ENCODE measurements around the gene PIGO. TPM values are rescaled to one million over a fixed set of nuclear protein-coding genes. Genes with fewer than 3 reads are reported as not detected.

The PIGO gene
- total RNA-seq (2022; extraction: Qiagen RNA extraction; ENCODE audit: low read depth): 41.0 to 59.8 TPM (median 50.6 TPM) in 5 replicates

DNA sequence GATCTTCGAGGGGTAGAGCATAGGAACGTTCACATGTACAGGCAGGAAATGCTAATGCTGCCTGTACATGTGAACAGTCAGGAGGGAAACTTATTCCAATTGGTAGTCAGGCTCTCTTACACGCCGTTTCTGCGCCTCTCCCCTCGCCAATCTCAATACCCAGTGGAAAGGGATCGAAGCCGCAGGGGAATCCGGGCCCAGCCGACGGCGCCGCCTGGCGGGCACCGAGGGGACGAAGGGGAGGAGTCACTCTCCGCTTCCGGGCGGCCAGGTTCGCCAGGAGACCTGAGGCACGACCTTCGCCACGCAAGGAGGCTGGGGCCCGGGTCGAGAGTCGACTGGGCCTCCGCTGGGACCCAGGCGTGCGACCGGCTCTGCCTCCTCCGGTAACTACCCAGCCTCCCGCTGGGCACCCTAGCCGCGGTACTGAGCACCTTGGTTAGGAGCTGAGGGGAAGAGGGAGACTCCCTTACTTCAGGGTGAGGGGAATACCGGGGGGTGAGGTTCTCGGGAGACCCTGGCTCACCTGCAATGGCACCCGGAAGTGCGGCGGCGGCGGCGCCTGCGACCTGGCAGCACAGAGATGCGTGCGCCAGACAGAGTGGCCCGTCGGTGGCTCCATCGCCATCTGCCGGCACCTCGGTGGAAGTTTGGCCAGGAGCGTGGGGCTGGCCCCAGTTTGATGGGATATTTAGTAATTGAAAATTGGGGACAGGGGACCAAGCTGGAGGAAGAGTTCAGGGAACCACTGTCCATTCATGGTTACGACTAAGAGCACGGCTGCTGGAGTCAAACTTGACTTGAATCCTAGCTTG, at the start of gene PIGO:
Gene PIGO (minus strand): TSS at position 557 of the 815 bp plus-strand sequence. CDS start 1,026 bp downstream, outside the sequence.

DNA sequence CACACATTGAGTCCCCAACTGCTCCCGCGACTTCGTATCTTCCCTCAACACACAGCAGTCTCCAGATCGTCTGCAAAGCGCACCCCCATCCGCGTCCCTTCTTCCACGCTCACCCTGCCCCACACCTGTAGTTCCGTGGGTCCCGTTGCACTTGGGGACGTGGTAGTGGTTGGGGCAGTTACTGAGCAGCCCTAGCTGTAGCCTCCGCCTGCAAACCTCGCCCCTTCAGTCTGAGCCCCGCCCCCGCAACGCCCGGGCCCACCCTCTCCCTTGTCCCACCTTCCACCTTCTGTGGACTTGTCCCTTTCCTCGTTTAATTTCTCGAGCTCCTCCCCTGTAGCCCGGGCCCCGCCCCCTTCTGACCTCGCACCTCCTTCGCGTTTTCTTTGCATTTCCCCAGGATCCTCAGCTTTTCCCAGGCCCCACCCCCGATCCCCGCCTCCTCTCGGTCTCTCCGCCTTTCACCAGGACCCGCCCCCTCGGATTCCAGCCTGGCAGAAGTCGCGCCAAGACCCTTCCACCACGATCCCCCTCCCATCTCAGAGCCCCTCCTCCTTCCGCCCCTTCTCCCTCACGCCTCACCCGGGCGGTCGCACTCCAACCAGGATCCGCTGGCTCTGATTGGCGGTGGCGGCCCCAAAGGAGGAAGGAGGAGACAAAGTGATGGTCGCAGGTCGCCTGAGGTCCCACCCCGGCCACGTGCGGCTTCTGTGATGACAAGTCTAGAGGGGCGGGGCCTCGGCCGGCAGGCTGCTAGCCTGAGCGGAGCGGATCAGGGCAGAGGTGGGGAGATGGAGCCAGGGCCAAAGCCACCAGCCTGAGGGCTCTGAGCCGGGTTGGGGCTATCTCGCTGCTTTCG, 19.5 kb upstream of the PIGO start, which contains the start of gene ATOSB:
Gene ATOSB (minus strand): TSS at position 183 of the 859 bp plus-strand sequence. CDS start 7,588 bp downstream, outside the sequence.

GRCh38 chr9:35102769-35103659, 6.6 kb upstream of the PIGO start, which contains the start of gene STOML2:
TSS of gene STOML2 (minus strand) at chr9:35103131. CDS start at chr9:35103094, 37 bp downstream.

GRCh38 chr9:35079426-35080341, 16.7 kb downstream of the PIGO start, which contains the start of gene FANCG:
TSS of gene FANCG (minus strand) at chr9:35079942. CDS start at chr9:35079524, 418 bp downstream.

DNA sequence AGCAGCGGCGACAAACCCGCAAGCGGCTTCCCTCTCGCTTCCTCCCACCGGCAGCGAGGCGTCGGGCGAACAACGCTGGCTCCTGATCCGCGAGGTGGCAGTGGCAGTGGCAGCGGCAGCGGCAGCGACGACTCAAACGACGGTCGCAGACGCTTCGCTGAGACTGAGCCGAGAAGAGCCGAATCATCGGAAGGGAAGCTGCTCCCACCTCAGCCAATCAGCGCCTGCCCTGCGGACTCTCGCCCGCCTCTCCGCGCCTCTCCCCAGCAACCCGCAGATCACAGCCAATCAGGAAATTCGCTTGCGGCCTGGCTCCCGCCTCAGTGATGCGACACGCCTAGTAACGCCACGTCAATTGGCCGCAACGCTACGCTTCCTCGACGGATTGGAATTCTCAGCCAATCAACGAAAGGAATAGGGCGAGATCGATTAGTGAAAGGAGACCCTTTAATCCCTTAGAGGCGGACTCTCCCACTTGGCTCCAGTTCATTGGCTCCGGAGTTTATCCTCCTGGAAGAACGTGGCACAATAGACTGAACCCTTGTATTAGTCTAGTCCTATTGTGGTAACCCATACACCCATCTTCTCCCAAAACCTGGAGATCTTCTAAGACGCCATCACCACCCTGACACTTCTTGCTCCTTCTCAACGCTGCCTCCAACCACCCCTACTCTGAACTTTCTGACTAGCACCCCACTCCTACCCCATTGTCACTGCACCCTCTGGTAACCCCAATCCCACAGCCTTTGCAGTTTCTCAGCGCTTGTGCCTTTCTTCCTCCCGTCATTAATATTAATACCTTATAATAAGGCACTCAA, 23.7 kb downstream of the PIGO start, which contains the start of gene VCP:
Gene VCP (minus strand): TSS at position 165 of the 818 bp plus-strand sequence. CDS start 272 bp downstream, outside the sequence.

Other genes starting within 250 kb of the PIGO start
- 0.07 to 0.29 TPM (median 0.16 TPM) in 5 replicates for gene PHF24, start 138.3 kb downstream of the PIGO start, total RNA-seq (2022; extraction: Qiagen RNA extraction; ENCODE audit: low read depth)
- gene DNAJB5, start 106.8 kb downstream of the PIGO start, total RNA-seq (2022; extraction: Qiagen RNA extraction; ENCODE audit: low read depth): 7.7 to 9.8 TPM (median 9.6 TPM) in 5 replicates
- 266 to 301 TPM (median 280 TPM) in 5 replicates for gene VCP, start 24.0 kb downstream of the PIGO start, total RNA-seq (2022; extraction: Qiagen RNA extraction; ENCODE audit: low read depth)
- gene FANCG, start 16.6 kb downstream of the PIGO start, total RNA-seq (2022; extraction: Qiagen RNA extraction; ENCODE audit: low read depth): 34.6 to 51.4 TPM (median 50.5 TPM) in 5 replicates
- gene STOML2, start 6.5 kb upstream of the PIGO start, total RNA-seq (2022; extraction: Qiagen RNA extraction; ENCODE audit: low read depth): 226 to 272 TPM (median 253 TPM) in 5 replicates
- 8.1 to 13.4 TPM (median 10.5 TPM) in 5 replicates for gene ATOSB, start 19.3 kb upstream of the PIGO start, total RNA-seq (2022; extraction: Qiagen RNA extraction; ENCODE audit: low read depth)
- gene UNC13B, start 65.4 kb upstream of the PIGO start, total RNA-seq (2022; extraction: Qiagen RNA extraction; ENCODE audit: low read depth): 8.6 to 11.2 TPM (median 10.1 TPM) in 5 replicates